Ovary (tissue), 3 donors: ENCODE data around the gene PNPLA2.

Source experiments
- CTCF ChIP-seq, 3 donors: fragments of 450-650 bp in 2 of 3; fragments of 200-600 bp in 1 of 3; IDR thresholded peaks; one replicate each; pipeline versions ENCODE4 v1.5.1 to v1.8.0; 2016 to 2022; ENCODE audit warnings: antibody characterized with exemption in 3 of 3, mild to moderate bottlenecking in 1 of 3
- POLR2A ChIP-seq: fragments of 450-650 bp; IDR thresholded peaks from one replicate; pipeline ENCODE4 v1.6.1; 2017; ENCODE audit warnings: antibody characterized with exemption, mild to moderate bottlenecking, moderate library complexity
- donor health status: DM: no; HTN: no; CAD: no.

GRCh38 chr11:834371-835316 lies 15.9 kb downstream of the PNPLA2 start:
- TF ChIP-seq POLR2A, result no peak
- TF ChIP-seq CTCF (IDR thresholded peaks at IDR 0.05), result no peak
